Fibroblast of villous mesenchyme (primary cell): ENCODE results near the gene UBQLN4. TPM values are rescaled to one million over a fixed set of nuclear protein-coding genes. Genes with fewer than 3 reads are reported as not detected.
A peak's percentile ranks its signal among the peaks of the same experiment; 100 is the strongest.

Source experiments
- DNase-seq: peaks from one replicate; pipeline ENCODE4 v3.0.0-alpha.2; 2010; ENCODE audit warnings: low read depth
- H3K4me3 ChIP-seq: 2 replicates; pipeline ENCODE4 v1.5.1; 2011; ENCODE audit warnings: low read depth, mild to moderate bottlenecking, low read length
- CTCF ChIP-seq: IDR thresholded peaks from 2 replicates; pipeline ENCODE4 v1.5.1; 2012; ENCODE audit warnings: low read depth, mild to moderate bottlenecking, low read length; ENCODE audit not compliant: insufficient read depth
- total RNA-seq: library from RNA; depleted of rRNA; stranded (reverse); fragments of >200 nt; gene quantifications from 2 replicates; pipeline ENCODE4 v1.2.3, GENCODE V29; 2012

Gene UBQLN4
- total RNA-seq, 1 donor = 20.3 TPM

DNA sequence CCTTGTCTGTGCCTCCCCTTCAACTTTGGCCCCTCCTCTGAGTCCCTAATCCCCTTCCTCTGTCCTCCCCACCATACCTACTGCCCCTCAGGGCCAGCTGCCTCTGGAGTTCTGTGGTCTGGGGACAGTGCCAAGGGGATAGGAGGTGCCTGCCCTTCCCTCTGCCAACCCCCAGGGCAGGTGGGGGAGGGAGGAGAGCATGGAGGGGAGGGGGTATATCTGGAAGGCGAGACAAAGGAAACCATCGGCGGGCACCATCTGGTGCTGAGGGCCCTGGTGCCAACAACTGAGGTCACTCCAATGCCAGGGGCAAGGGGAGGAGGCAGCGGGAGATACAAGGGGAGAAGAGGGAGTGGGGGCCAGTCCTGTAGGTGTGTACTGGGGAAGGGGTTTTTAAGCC, 16.9 kb upstream of the UBQLN4 start:
- no peak overlapping the region for H3K4me3 ChIP-seq
- no peak for DNase-seq
- TF ChIP-seq CTCF = no peak

GRCh38 chr1:156069490-156070455, 16.2 kb upstream of the UBQLN4 start:
- no peak overlapping the region for H3K4me3 ChIP-seq
- TF ChIP-seq CTCF = no peak
- DNase-seq = no peak

- no peak overlapping the region for H3K4me3 ChIP-seq
- no peak for TF ChIP-seq CTCF
- DNase-seq = no peak
Observed at GRCh38 chr1:156067262-156067661, 13.7 kb upstream of the UBQLN4 start.

DNA sequence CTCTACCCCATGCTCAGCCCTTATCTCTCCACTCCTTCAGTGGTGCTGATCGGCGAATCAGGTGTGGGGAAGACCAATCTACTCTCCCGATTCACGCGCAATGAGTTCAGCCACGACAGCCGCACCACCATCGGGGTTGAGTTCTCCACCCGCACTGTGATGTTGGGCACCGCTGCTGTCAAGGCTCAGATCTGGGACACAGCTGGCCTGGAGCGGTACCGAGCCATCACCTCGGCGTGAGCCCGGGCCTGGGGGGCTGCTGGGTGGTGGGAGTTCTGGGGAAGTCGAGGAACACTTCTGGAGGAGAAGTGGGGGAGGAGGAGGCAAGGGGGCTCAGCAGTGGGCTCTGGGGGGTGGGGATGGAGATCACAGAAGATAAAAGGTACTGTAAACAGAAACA, 12.3 kb upstream of the UBQLN4 start:
- no peak for TF ChIP-seq CTCF
- no peak for DNase-seq

GRCh38 chr1:156065212-156065611, 11.6 kb upstream of the UBQLN4 start:
- no peak for DNase-seq
- no peak for TF ChIP-seq CTCF
- no peak overlapping the region for H3K4me3 ChIP-seq

More for the DNA sequence above, 12.3 kb upstream of the UBQLN4 start:
- no peak overlapping the region for H3K4me3 ChIP-seq

- H3K4me3 ChIP-seq = no peak overlapping the region
- DNase-seq = no peak
- no peak for TF ChIP-seq CTCF
Observed at GRCh38 chr1:156064615-156065014, 11.0 kb upstream of the UBQLN4 start.

GRCh38 chr1:156063997-156064285, 10.3 kb upstream of the UBQLN4 start:
- no peak for TF ChIP-seq CTCF
- no peak overlapping the region for H3K4me3 ChIP-seq
- peak; percentile 89 for DNase-seq
